Measurements from ENCODE around the gene ZNF500.

DNA sequence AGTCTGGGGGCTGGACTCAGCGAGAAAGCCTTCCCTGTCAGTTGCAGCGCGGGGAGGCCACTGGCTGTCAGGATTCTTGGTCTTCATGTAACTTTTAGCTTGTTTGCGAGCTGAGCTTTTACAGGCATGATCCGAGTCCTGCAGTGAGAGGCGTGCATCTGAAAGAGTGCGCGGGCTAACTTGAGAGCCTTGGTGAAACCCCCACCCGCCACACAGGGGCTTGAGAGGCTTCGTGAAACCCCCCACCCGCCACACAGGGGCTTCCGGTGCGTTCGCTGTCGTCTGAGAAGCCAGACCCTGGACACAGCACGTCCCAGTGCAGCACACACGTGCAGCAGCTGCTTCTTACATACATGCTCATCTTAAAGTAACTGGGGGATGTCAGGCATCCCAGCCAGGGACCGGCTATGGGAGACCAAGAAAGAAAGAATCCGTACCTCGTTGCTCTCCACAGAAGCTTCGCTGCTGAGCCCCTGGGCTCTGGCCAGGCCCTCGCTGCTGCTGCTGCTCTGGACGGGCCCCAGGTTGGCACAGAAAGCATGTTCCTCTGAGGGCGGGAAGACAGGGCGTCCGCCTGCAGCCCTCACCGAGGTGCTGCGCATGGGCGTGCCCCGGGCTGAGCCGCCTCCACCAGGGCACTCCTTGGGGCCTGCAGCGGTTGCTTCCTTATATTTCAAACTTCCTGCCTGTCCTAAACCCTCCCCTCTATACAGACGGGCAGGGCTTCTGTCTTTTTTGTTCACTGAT lies 65.8 kb downstream of the ZNF500 start:
- TF ChIP-seq GATA2 (IDR thresholded peaks at IDR 0.05; ENCODE audit: low read depth, low read length) (no peak), GATA3 (IDR thresholded peaks at IDR 0.05; ENCODE audit: low read depth, low read length) (no peak)
